ENCODE results near the gene SCGB1A1.

- TF ChIP-seq REST (IDR thresholded peaks at IDR 0.05; ENCODE audit: low read depth, low read length) (no peak), CTCF (IDR thresholded peaks at IDR 0.05) (no peak), SIN3A (IDR thresholded peaks at IDR 0.05; ENCODE audit: borderline replicate concordance, low read depth, low read length) (no peak), POLR2AphosphoS5 (IDR thresholded peaks at IDR 0.05; ENCODE audit: low read depth, low read length) (no peak)
Measured at GRCh38 chr11:62463121-62463542, 44.3 kb downstream of the SCGB1A1 start.

All from SK-N-SH (cell line).